HepG2 (cell line): ENCODE measurements around the gene ARHGAP19. TPM values are rescaled to one million over a fixed set of nuclear protein-coding genes. Genes with fewer than 3 reads are reported as not detected.

Experiments used
- ATAC-seq: fragments of 200-7000 bp; cut with Tn5 transposase; 3 replicates; pipeline ENCODE4 v1.9.1; 2020; ENCODE audit warnings: mild to moderate bottlenecking, moderate library complexity
- BruUV-seq: library from RNA; stranded (reverse); fragments of 400-500 nt; replicated peaks from 2 replicates; lab custom pipeline; 2021; lab: Mats Ljungman, UMichigan
- CTCF ChIA-PET: fragments of 300-600 bp; formaldehyde crosslinking; extraction: SDS; loops from one replicate; lab custom pipeline; 2021; ENCODE audit warnings: low total read pairs, inconsistent platforms, low intra/inter-chr PET ratio; lab: Yijun Ruan, JAX
- POLR2A ChIA-PET: fragments of 350-600 bp; sonication (Branson Sonifier 250); formaldehyde crosslinking; loops from one replicate; lab custom pipeline; 2020; ENCODE audit warnings: antibody characterized with exemption, inconsistent platforms; lab: Yijun Ruan, JAX
- DNase-seq: peaks from one replicate; pipeline ENCODE4 v3.0.0-alpha.2; 2015; ENCODE audit warnings: low spot score
- FAIRE-seq: peaks from 3 replicates; lab custom pipeline; 2011; peaks lifted over from hg19 to GRCh38; lab: Jason Lieb, UNC
- H2AFZ ChIP-seq: one replicate; pipeline ENCODE4 v1.6.1; 2011; ENCODE audit warnings: low read length, inconsistent platforms
- H3K27ac ChIP-seq: fragments of 300-600 bp; 3 replicates; pipeline ENCODE4 v1.8.0; 2011; ENCODE audit warnings: mixed run types, mild to moderate bottlenecking, mixed read lengths, low read length, inconsistent platforms; ENCODE audit not compliant: insufficient read depth; ENCODE audit errors: extremely low read length
- H3K27me3 ChIP-seq, 2 experiments: fragments of 200-600 bp in 1 of 2; 2 replicates in 1 of 2; 3 replicates in 1 of 2; pipeline versions ENCODE4 v1.6.0 to v1.8.0; 2011; ENCODE audit warnings: low read length in 2 of 2, mild to moderate bottlenecking in 2 of 2, moderate library complexity in 2 of 2, inconsistent platforms in 1 of 2; ENCODE audit not compliant: insufficient read depth in 2 of 2, control insufficient read depth in 1 of 2
- H3K36me3 ChIP-seq, 2 experiments: fragments of 200-600 bp in 1 of 2; replicated peaks in 1 of 2; 2 replicates in 1 of 2; 3 replicates in 1 of 2; pipeline versions ENCODE4 v1.5.1 to v1.8.0; 2011; ENCODE audit warnings: low read length in 2 of 2, inconsistent platforms in 1 of 2; ENCODE audit not compliant: insufficient read depth in 2 of 2, control insufficient read depth in 1 of 2
- H3K4me1 ChIP-seq: 2 replicates; pipeline ENCODE4 v1.5.1; 2012; ENCODE audit warnings: low read length, inconsistent platforms; ENCODE audit not compliant: insufficient read depth
- H3K4me2 ChIP-seq: 2 replicates; pipeline ENCODE4 v1.6.0; 2011; ENCODE audit warnings: low read depth, low read length, inconsistent platforms
- H3K4me3 ChIP-seq, 3 experiments: fragments of 200-600 bp in 1 of 3; sonication (generic), shearing (Covaris generic) in 1 of 3; replicated peaks in 1 of 3; 2 replicates each; pipeline ENCODE4 v1.5.1; 2011 to 2016; ENCODE audit warnings: low read length in 3 of 3, inconsistent platforms in 2 of 3, low read depth in 2 of 3, mild to moderate bottlenecking in 2 of 3, control low read depth in 1 of 3, mixed read lengths in 1 of 3; ENCODE audit not compliant: insufficient read depth in 1 of 3
- H3K79me2 ChIP-seq: one replicate; pipeline ENCODE4 v1.6.1; 2011; ENCODE audit warnings: low read length, inconsistent platforms; ENCODE audit not compliant: insufficient read depth
- H3K9ac ChIP-seq: 2 replicates; pipeline ENCODE4 v1.6.0; 2011; ENCODE audit warnings: mild to moderate bottlenecking, low read depth, low read length, inconsistent platforms; ENCODE audit not compliant: insufficient read depth
- H3K9me3 ChIP-seq: 2 replicates; pipeline ENCODE4 v1.5.1; 2012; ENCODE audit warnings: mild to moderate bottlenecking, low read length
- H4K20me1 ChIP-seq: 2 replicates; pipeline ENCODE4 v1.6.0; 2011; ENCODE audit warnings: inconsistent platforms, mild to moderate bottlenecking, low read length, moderate library complexity; ENCODE audit not compliant: insufficient read depth
- GLMP ChIP-seq: sonication (generic); formaldehyde crosslinking; IDR thresholded peaks from 2 replicates; pipeline ENCODE4 v1.9.0; 2021; ENCODE audit warnings: missing genetic modification reagents, mild to moderate bottlenecking, borderline replicate concordance
- RAD21 ChIP-seq: fragments of 450-650 bp; formaldehyde crosslinking; IDR thresholded peaks from 2 replicates; pipeline ENCODE4 v1.5.0; 2020; ENCODE audit warnings: mild to moderate bottlenecking
- TEAD2 ChIP-seq: sonication (generic); formaldehyde crosslinking; IDR thresholded peaks from 2 replicates; pipeline ENCODE4 v1.9.0; 2021; ENCODE audit warnings: missing genetic modification reagents
- USF2 ChIP-seq, 2 experiments: sonication (generic) in 1 of 2; formaldehyde crosslinking in 1 of 2; IDR thresholded peaks; 2 replicates each; pipeline versions ENCODE4 v1.5.1 to v1.6.1; 2011 to 2020; ENCODE audit warnings: borderline replicate concordance in 1 of 2, low read depth in 1 of 2, low read length in 1 of 2, mild to moderate bottlenecking in 1 of 2, missing genetic modification reagents in 1 of 2, moderate library complexity in 1 of 2
- ZHX1 ChIP-seq: sonication (generic); formaldehyde crosslinking; IDR thresholded peaks from 2 replicates; pipeline ENCODE4 v1.8.1; 2022; ENCODE audit warnings: low read depth, mild to moderate bottlenecking, missing genetic modification reagents
- ZNF12 ChIP-seq: sonication (generic); formaldehyde crosslinking; IDR thresholded peaks from 2 replicates; pipeline ENCODE4 v1.5.0; 2020; ENCODE audit warnings: missing genetic modification reagents
- ZNF224 ChIP-seq: sonication (generic); formaldehyde crosslinking; IDR thresholded peaks from 2 replicates; pipeline ENCODE4 v1.5.0; 2020; ENCODE audit warnings: mild to moderate bottlenecking, missing genetic modification reagents
- ZNF337 ChIP-seq: sonication (generic); formaldehyde crosslinking; IDR thresholded peaks from 2 replicates; pipeline ENCODE4 v1.5.1; 2020; ENCODE audit warnings: missing genetic modification reagents, low read depth, mild to moderate bottlenecking, borderline replicate concordance
- WGBS: methylation state at CpG from one replicate; pipeline ENCODE4 v1.1.6; 2017; ENCODE audit warnings: low lambda C conversion rate; 5-methylcytosine and 5-hydroxymethylcytosine counted together
- in situ Hi-C: cut with HindIII; loops from 2 replicates; pipeline ENCODE4 v1.10.0; 2017; ENCODE audit warnings: low pct_unique_long_range_greater_than_20kb; ENCODE audit not compliant: extremely low pct_ligation_motif_present
- intact Hi-C: fragments of 100-400 bp; cut with micrococcal nuclease; formaldehyde crosslinking; loops from one replicate; pipeline ENCODE4 v1.10.0; 2022; ENCODE audit not compliant: unreplicated experiment
- polyA plus RNA-seq, 8 experiments: library from polyadenylated mRNA; depleted of rRNA in 3 of 8; stranded (reverse) in 7 of 8; unstranded in 1 of 8; fragments of >200 nt; fragmentation: Illumina TruSeq in 4 of 8; extraction: Trizol in 4 of 8; gene quantifications; 2 replicates each; pipeline versions ENCODE4 v1.2.1 to v1.2.3, GENCODE V29; 2011 to 2016; ENCODE audit warnings: low read depth in 4 of 8, missing spikeins in 1 of 8, mixed read lengths in 1 of 8; ENCODE audit not compliant: insufficient read depth in 1 of 8
- total RNA-seq, 5 experiments: library from RNA; depleted of rRNA; stranded (reverse); fragments of >200 nt; fragmentation: Illumina TruSeq; extraction: Trizol; gene quantifications; 2 replicates each; pipeline ENCODE4 v1.2.3, GENCODE V29; 2016; ENCODE audit warnings: low read depth in 1 of 5
- TF ChIP-seq, protein P1 (sequence below): sonication (generic); formaldehyde crosslinking; IDR thresholded peaks from 2 replicates; pipeline ENCODE4 v1.9.0; 2022; ENCODE audit warnings: low read depth, missing genetic modification reagents

ARHGAP19 gene
- total and polyA plus RNA-seq, 2 of the 13 experiments (the other 11 are each of a cell fraction or from before 2014, with no cell fraction given), result 7.6 to 10.0 TPM

- WGBS, result 33% methylated on average over 3 of the region's 3 CpGs
Measured at GRCh38 chr10:97199152-97199551, 93.3 kb downstream of the ARHGAP19 start.

More at GRCh38 chr10:97199152-97199551, 93.3 kb downstream of the ARHGAP19 start:
- no peak for ATAC-seq
- no peak overlapping the region for H3K4me3 ChIP-seq
- H3K9me3 ChIP-seq, result no peaks in the 10 kb centered on the region
- no peaks in the 10 kb centered on the region for H3K36me3 ChIP-seq
- in situ Hi-C loops (no loop called here), intact Hi-C loops (loop anchor here (5.0 kb wide), 1 partner anchor 117 kb away; no protein-coding TSS in a partner anchor)
- no peak for DNase-seq
- no peak overlapping the region for H3K4me2 ChIP-seq
- ChIA-PET POLR2A (no interaction called here), CTCF (no interaction called here)
- H3K9ac ChIP-seq, result no peak overlapping the region
- H3K4me1 ChIP-seq, result peaks cover 7% of the 10 kb centered on the region
- peaks cover 3 to 30% of the 10 kb centered on the region in 2 experiments for H3K27me3 ChIP-seq
- H3K27ac ChIP-seq, result no peak overlapping the region
- TF ChIP-seq TEAD2 (CRISPR knock-in tag) (no peak), RAD21 (CRISPR knock-in tag) (no peak), ZNF12 (no peak), USF2 (IDR thresholded peaks at IDR 0.05; ENCODE audit: low read depth, low read length) (no peak), USF2 (CRISPR knock-in tag; IDR thresholded peaks at IDR 0.05; ENCODE audit: borderline replicate concordance) (no peak), ZHX1 (CRISPR knock-in tag) (no peak), ZNF224 (no peak), ZNF337 (CRISPR knock-in tag) (no peak), GLMP (CRISPR knock-in tag) (no peak)
- TF ChIP-seq, protein P1, sequence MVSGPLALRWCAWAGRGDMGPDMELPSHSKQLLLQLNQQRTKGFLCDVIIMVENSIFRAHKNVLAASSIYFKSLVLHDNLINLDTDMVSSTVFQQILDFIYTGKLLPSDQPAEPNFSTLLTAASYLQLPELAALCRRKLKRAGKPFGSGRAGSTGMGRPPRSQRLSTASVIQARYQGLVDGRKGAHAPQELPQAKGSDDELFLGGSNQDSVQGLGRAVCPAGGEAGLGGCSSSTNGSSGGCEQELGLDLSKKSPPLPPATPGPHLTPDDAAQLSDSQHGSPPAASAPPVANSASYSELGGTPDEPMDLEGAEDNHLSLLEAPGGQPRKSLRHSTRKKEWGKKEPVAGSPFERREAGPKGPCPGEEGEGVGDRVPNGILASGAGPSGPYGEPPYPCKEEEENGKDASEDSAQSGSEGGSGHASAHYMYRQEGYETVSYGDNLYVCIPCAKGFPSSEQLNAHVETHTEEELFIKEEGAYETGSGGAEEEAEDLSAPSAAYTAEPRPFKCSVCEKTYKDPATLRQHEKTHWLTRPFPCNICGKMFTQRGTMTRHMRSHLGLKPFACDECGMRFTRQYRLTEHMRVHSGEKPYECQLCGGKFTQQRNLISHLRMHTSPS (CRISPR knock-in tag), result no peak
- H2AFZ ChIP-seq, result no peak overlapping the region
- BruUV-seq, result no TSS peak
- H4K20me1 ChIP-seq, result no peaks in the 10 kb centered on the region
- H3K79me2 ChIP-seq, result no peaks in the 10 kb centered on the region
- no peak for FAIRE-seq
